D721Med (cell line): Measurements from ENCODE around the gene BAIAP2L1.

Experiments
- DNase-seq: peaks from one replicate; pipeline ENCODE4 v3.0.0; 2011; ENCODE audit warnings: low spot score; ENCODE audit not compliant: insufficient read length
- FAIRE-seq: peaks from 2 replicates; lab custom pipeline; 2011; peaks lifted over from hg19 to GRCh38; lab: Jason Lieb, UNC
- CTCF ChIP-seq: IDR thresholded peaks from 2 replicates; pipeline ENCODE4 v1.5.1; 2012; ENCODE audit warnings: mild to moderate bottlenecking, control low read depth; ENCODE audit not compliant: insufficient read depth; ENCODE audit errors: missing control alignments

Gene BAIAP2L1

GRCh38 chr7:98250789-98251188 lies 150.1 kb downstream of the BAIAP2L1 start:
- FAIRE-seq (no peak), DNase-seq (no peak)
- TF ChIP-seq CTCF = no peak

- no peak for TF ChIP-seq CTCF
- no peak for FAIRE-seq
- DNase-seq = no peak
Observed at GRCh38 chr7:98249106-98249505, 151.8 kb downstream of the BAIAP2L1 start.

GRCh38 chr7:98248156-98248555 lies 152.7 kb downstream of the BAIAP2L1 start:
- TF ChIP-seq CTCF = no peak
- FAIRE-seq (no peak), DNase-seq (no peak)

- no peak for TF ChIP-seq CTCF
- FAIRE-seq (no peak), DNase-seq (no peak)
Observed at GRCh38 chr7:98244871-98245270, 156.0 kb downstream of the BAIAP2L1 start.

- no peak for DNase-seq
- FAIRE-seq = no peak
- no peak for TF ChIP-seq CTCF
Observed at GRCh38 chr7:98242934-98243333, 158.0 kb downstream of the BAIAP2L1 start.

GRCh38 chr7:98242342-98242741 lies 158.5 kb downstream of the BAIAP2L1 start:
- FAIRE-seq (no peak), DNase-seq (no peak)
- TF ChIP-seq CTCF = no peak

- no peak for TF ChIP-seq CTCF
- DNase-seq (no peak), FAIRE-seq (no peak)
Observed at GRCh38 chr7:98241674-98242241, 159.1 kb downstream of the BAIAP2L1 start.
